Measurements from ENCODE around the gene KHDC4.
"Not testable (repeated sequence)": the region's sequence is repeated elsewhere in the genome, so short reads cannot be mapped to it uniquely, and the experiment has no call there.

KHDC4 gene

GRCh38 chr1:155897746-155898145 lies 36.5 kb downstream of the KHDC4 start:
- DNase-seq = no peak

GRCh38 chr1:155896476-155896875 lies 37.7 kb downstream of the KHDC4 start:
- not testable (repeated sequence) for DNase-seq

GRCh38 chr1:155895617-155896016 lies 38.6 kb downstream of the KHDC4 start:
- not testable (repeated sequence) for DNase-seq

- DNase-seq = no peak
Measured at GRCh38 chr1:155893389-155894142, 40.6 kb downstream of the KHDC4 start.

- DNase-seq = no peak
Measured at GRCh38 chr1:155892796-155893195, 41.4 kb downstream of the KHDC4 start.

- no peak for DNase-seq
Measured at GRCh38 chr1:155890251-155890650, 44.0 kb downstream of the KHDC4 start.

GRCh38 chr1:155889566-155889965 lies 44.6 kb downstream of the KHDC4 start:
- DNase-seq = no peak

- DNase-seq = no peak
Measured at GRCh38 chr1:155888481-155888880, 45.7 kb downstream of the KHDC4 start.

- no peak for DNase-seq
Measured at GRCh38 chr1:155884982-155885381, 49.2 kb downstream of the KHDC4 start.

- DNase-seq = no peak
Measured at GRCh38 chr1:155884031-155884960, 49.9 kb downstream of the KHDC4 start.

GRCh38 chr1:155882766-155883165 lies 51.4 kb downstream of the KHDC4 start:
- DNase-seq = no peak

- no peak for DNase-seq
Measured at GRCh38 chr1:155882235-155882634, 52.0 kb downstream of the KHDC4 start.

- no peak for DNase-seq
Measured at GRCh38 chr1:155880950-155881349, 53.3 kb downstream of the KHDC4 start.

- no peak for DNase-seq
Measured at GRCh38 chr1:155880251-155880650, 54.0 kb downstream of the KHDC4 start.

GRCh38 chr1:155877945-155878344 lies 56.3 kb downstream of the KHDC4 start:
- no peak for DNase-seq

GRCh38 chr1:155873860-155874259 lies 60.4 kb downstream of the KHDC4 start:
- no peak for DNase-seq

GRCh38 chr1:155872527-155872926 lies 61.7 kb downstream of the KHDC4 start:
- DNase-seq = no peak

GRCh38 chr1:155871390-155871789 lies 62.8 kb downstream of the KHDC4 start:
- DNase-seq = no peak

- DNase-seq = no peak
Measured at GRCh38 chr1:155867766-155868165, 66.4 kb downstream of the KHDC4 start.

GRCh38 chr1:155864393-155864792 lies 69.8 kb downstream of the KHDC4 start:
- no peak for DNase-seq
